ENCODE data around the gene CDH4.

CDH4 gene

GRCh38 chr20:61817575-61817974, 565.5 kb downstream of the CDH4 start:
- H3K27ac ChIP-seq = no peak overlapping the region
- TF ChIP-seq CTCF (IDR thresholded peaks at IDR 0.05) (no peak), ZFX (IDR thresholded peaks at IDR 0.05; ENCODE audit: borderline replicate concordance) (no peak)

GRCh38 chr20:61818746-61819573, 566.9 kb downstream of the CDH4 start:
- H3K27ac ChIP-seq = no peak overlapping the region
- no peak for TF ChIP-seq ZFX (IDR thresholded peaks at IDR 0.05; ENCODE audit: borderline replicate concordance)
- TF ChIP-seq CTCF (IDR thresholded peaks at IDR 0.05) = no peak

DNA sequence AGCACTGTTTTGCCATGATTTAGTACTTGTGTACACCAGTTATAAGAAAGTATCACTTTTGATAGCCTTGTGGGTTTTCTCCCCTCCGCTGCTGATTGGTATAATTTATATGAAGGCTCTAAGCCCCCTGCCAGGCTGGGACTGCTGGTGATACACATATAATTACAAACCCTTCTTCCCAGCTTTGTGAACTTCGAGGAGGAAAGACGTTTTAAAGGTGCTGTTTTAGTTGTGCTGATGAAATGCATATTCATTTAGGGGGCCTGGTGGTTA, 567.4 kb downstream of the CDH4 start:
- H3K27ac ChIP-seq = no peak overlapping the region
- TF ChIP-seq ZFX (IDR thresholded peaks at IDR 0.05; ENCODE audit: borderline replicate concordance) (no peak), CTCF (IDR thresholded peaks at IDR 0.05) (no peak)

DNA sequence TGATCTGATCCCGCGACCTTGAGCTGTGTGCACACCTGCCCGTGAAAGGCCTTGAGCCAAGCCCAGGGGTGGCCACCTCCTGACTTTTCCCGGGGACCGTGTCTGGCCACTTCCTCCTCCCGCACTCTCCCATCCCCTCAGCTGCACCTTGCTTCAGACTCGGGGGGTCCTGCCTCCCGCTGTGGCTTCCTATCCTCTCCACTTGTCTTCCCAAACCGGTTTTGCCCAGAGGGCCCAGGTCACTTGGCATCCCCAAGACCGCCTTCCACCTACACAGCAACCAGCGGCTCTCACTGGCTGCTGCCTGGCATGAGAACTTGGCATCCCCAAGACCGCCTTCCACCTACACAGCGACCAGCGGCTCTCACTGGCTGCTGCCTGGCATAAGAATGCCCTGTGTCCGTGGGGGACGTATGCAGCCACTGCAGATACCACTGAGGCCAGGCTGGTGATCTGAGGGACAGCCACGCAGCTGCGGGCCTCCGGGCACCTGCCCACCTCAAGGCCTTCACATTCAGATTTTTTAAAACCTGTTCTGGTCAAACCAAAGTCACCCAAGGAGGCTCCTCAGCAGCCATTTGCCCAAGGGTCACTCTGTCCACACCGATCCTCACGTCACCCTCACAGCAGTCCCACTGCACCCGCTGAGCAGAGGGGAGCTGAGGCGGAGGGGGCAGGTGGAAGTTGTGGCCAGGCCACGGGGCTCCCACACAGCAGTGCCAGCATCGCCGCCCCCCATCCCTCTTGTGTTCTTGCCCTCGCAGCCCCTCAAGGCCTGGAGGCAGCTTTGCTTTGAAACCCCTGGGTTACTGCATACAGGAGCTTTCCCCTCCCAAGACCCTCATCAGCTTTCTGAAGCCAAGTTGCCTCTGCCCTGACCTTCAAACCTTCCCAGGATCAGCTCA, 568.1 kb downstream of the CDH4 start:
- no peak overlapping the region for H3K27ac ChIP-seq
- no peak for TF ChIP-seq CTCF (IDR thresholded peaks at IDR 0.05)
- TF ChIP-seq ZFX (IDR thresholded peaks at IDR 0.05; ENCODE audit: borderline replicate concordance) = no peak

DNA sequence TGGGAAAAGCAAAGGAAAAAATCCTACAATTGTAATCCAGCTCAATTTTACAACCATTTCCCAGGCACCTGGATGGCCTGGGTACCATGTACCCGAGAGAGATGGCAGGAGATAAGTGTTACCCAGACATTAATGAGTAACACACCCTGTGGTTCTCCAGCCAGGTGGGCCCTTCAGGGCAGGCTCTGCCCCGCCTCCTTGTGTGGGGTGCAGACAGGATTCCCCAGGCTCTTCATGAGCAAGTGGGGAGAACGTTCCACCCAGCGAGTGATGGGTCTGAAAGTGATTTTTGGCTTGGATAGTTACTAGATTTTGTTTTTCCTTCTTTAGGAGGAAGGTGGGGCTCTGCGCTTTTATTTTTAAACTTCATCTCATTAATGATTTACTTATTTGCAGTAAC, 569.7 kb downstream of the CDH4 start:
- TF ChIP-seq ZFX (IDR thresholded peaks at IDR 0.05; ENCODE audit: borderline replicate concordance) (no peak), CTCF (IDR thresholded peaks at IDR 0.05) (no peak)
- no peak overlapping the region for H3K27ac ChIP-seq

DNA sequence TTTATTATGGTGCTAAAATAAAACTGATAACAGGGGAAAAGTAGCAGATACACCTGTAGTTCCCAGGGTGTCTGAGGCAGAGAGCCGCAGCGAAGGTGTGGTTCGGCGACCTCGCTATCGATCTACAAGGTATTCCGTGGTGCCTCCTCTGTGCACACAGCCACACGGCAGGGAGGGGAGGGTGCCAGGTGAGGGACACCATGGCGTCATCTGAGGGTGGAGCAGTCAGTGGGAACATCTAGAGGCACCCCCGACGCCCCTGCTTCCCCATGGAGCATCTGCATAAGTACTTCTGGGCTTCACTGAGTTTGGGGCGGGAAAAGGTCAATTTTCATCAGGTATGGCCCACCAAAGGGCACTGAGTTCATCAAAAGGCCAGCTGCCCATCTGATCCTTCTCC, 570.3 kb downstream of the CDH4 start:
- TF ChIP-seq ZFX (IDR thresholded peaks at IDR 0.05; ENCODE audit: borderline replicate concordance) = no peak
- TF ChIP-seq CTCF (IDR thresholded peaks at IDR 0.05) = no peak
- no peak overlapping the region for H3K27ac ChIP-seq

- TF ChIP-seq ZFX (IDR thresholded peaks at IDR 0.05; ENCODE audit: borderline replicate concordance) = no peak
- TF ChIP-seq CTCF (IDR thresholded peaks at IDR 0.05) = no peak
Observed at GRCh38 chr20:61823242-61823641, 571.2 kb downstream of the CDH4 start.

More at GRCh38 chr20:61823242-61823641, 571.2 kb downstream of the CDH4 start:
- no peak overlapping the region for H3K27ac ChIP-seq
